Transverse colon (tissue), 4 donors: Measurements from ENCODE around the gene ARF1. TPM values are rescaled to one million over a fixed set of nuclear protein-coding genes. Genes with fewer than 3 reads are reported as not detected.

Experiments used
- DNase-seq: peaks from one replicate; pipeline ENCODE4 v3.0.0-alpha.2; 2019
- H3K27ac ChIP-seq, 4 donors: fragments of 200-600 bp; sonication (generic); 2 replicates each; pipeline ENCODE4 v1.5.1; 2016 to 2018; ENCODE audit warnings: inconsistent platforms in 4 of 4
- H3K27me3 ChIP-seq: fragments of 200-600 bp; sonication (generic); 2 replicates; pipeline ENCODE4 v1.5.1; 2017; ENCODE audit warnings: inconsistent platforms
- H3K36me3 ChIP-seq, 4 donors: fragments of 200-600 bp; sonication (generic); 2 replicates each; pipeline ENCODE4 v1.5.1; 2017 to 2019; ENCODE audit warnings: inconsistent platforms in 4 of 4
- H3K4me1 ChIP-seq, 4 donors: fragments of 200-600 bp; sonication (generic); 2 replicates each; pipeline ENCODE4 v1.5.1; 2017 to 2020; ENCODE audit warnings: inconsistent platforms in 4 of 4
- H3K4me3 ChIP-seq, 4 donors: fragments of 200-600 bp; sonication (generic); 1 replicate in 1 of 4; 2 replicates in 3 of 4; pipeline versions ENCODE4 v1.5.1 to v1.6.1; 2017 to 2019; ENCODE audit warnings: inconsistent platforms in 4 of 4
- H3K9me3 ChIP-seq, 2 donors: fragments of 200-600 bp; sonication (generic); 2 replicates each; pipeline ENCODE4 v1.5.1; 2017 to 2019; ENCODE audit warnings: inconsistent platforms in 2 of 2
- EP300 ChIP-seq: sonication (generic); formaldehyde crosslinking; IDR thresholded peaks from one replicate; pipeline ENCODE4 v1.6.1; 2017; ENCODE audit warnings: antibody characterized with exemption, low read depth
- POLR2A ChIP-seq: fragments of 450-650 bp; IDR thresholded peaks from one replicate; pipeline ENCODE4 v1.6.1; 2016; ENCODE audit warnings: antibody characterized with exemption, mild to moderate bottlenecking, moderate library complexity
- POLR2AphosphoS5 ChIP-seq, 3 donors: sonication (generic); formaldehyde crosslinking; IDR thresholded peaks; one replicate each; pipeline ENCODE4 v1.6.1; 2016; ENCODE audit warnings: antibody characterized with exemption in 3 of 3
- WGBS, 2 donors: methylation state at CpG; one replicate each; pipeline ENCODE4 v1.1.5; 2018; ENCODE audit warnings: low coverage in 1 of 2; 5-methylcytosine and 5-hydroxymethylcytosine counted together
- in situ Hi-C, 4 donors: fragments of 200-750 bp; cut with MboI; loops; one replicate each; pipeline versions ENCODE4 v1.15.0 to v1.15.1; 2017; ENCODE audit warnings: low sequenced_read_pairs in 3 of 4, low pct_ligation_motif_present in 1 of 4, low pct_unique_long_range_greater_than_20kb in 1 of 4
- intact Hi-C: fragments of 100-400 bp; cut with DNase I; formaldehyde crosslinking; loops from one replicate; pipeline ENCODE4 v1.15.1; 2023; ENCODE audit warnings: low total_unique reads
- total RNA-seq, 4 donors: library from RNA; depleted of rRNA; stranded (reverse); fragments of >200 nt; gene quantifications; one replicate each; pipeline ENCODE4 v1.1.0, GENCODE V29; 2016
- TF ChIP-seq, protein P1 (sequence below), 5 experiments: fragments of 200-600 bp in 3 of 5; fragments of 450-650 bp in 2 of 5; sonication (generic) in 3 of 5; IDR thresholded peaks; 1 replicate in 2 of 5; 2 replicates in 3 of 5; pipeline ENCODE4 v1.5.1; 2016 to 2017; ENCODE audit warnings: antibody characterized with exemption in 5 of 5, inconsistent platforms in 3 of 5, mild to moderate bottlenecking in 2 of 5, moderate library complexity in 1 of 5

Gene ARF1
- total RNA-seq, 4 donors from 2014 or later = 303 to 452 (median 375) TPM

DNA sequence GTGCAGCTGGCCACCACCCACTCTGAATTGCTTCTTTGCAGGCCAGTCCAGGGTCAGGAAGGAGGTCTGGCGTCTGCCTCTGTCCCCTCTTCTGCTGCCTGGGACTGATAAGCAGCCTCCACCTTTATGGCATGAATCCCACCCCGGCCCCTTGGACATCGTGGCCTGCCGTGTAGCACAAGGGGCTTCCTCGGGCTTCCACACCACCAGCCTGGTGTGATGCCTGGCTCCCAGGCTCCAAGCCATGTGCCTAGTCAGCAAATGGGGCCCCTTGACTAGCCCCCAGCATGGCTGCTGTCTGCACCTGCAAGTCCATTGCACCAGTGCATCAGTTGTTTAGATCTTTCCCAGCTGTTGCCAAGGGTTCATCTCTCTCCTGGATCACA, 9.9 kb upstream of the ARF1 start:
- Histone ChIP-seq H3K27me3 (peaks cover 11% of the 10 kb centered on the region), H3K4me1 (no peaks in the 10 kb centered on the region), H3K27ac (no peak overlapping the region), H3K36me3 (no peaks in the 10 kb centered on the region), H3K9me3 (no peaks in the 10 kb centered on the region), H3K4me3 (no peak overlapping the region)
- no peak for DNase-seq
- 47% methylated on average over 5 of the region's 5 CpGs; no CpG with 5 or more reads in 1 of the 2 donors for WGBS, 2 donors
- TF ChIP-seq POLR2AphosphoS5 (IDR thresholded peaks at IDR 0.05) (no peak), EP300 (no peak), POLR2A (no peak)
- TF ChIP-seq, protein P1, sequence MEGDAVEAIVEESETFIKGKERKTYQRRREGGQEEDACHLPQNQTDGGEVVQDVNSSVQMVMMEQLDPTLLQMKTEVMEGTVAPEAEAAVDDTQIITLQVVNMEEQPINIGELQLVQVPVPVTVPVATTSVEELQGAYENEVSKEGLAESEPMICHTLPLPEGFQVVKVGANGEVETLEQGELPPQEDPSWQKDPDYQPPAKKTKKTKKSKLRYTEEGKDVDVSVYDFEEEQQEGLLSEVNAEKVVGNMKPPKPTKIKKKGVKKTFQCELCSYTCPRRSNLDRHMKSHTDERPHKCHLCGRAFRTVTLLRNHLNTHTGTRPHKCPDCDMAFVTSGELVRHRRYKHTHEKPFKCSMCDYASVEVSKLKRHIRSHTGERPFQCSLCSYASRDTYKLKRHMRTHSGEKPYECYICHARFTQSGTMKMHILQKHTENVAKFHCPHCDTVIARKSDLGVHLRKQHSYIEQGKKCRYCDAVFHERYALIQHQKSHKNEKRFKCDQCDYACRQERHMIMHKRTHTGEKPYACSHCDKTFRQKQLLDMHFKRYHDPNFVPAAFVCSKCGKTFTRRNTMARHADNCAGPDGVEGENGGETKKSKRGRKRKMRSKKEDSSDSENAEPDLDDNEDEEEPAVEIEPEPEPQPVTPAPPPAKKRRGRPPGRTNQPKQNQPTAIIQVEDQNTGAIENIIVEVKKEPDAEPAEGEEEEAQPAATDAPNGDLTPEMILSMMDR (IDR thresholded peaks at IDR 0.05) = no peak
- in situ Hi-C loops = no loop called here
- intact Hi-C loops = loop anchor here (10.0 kb wide), 1 partner anchor 588 kb away; no protein-coding TSS in a partner anchor

DNA sequence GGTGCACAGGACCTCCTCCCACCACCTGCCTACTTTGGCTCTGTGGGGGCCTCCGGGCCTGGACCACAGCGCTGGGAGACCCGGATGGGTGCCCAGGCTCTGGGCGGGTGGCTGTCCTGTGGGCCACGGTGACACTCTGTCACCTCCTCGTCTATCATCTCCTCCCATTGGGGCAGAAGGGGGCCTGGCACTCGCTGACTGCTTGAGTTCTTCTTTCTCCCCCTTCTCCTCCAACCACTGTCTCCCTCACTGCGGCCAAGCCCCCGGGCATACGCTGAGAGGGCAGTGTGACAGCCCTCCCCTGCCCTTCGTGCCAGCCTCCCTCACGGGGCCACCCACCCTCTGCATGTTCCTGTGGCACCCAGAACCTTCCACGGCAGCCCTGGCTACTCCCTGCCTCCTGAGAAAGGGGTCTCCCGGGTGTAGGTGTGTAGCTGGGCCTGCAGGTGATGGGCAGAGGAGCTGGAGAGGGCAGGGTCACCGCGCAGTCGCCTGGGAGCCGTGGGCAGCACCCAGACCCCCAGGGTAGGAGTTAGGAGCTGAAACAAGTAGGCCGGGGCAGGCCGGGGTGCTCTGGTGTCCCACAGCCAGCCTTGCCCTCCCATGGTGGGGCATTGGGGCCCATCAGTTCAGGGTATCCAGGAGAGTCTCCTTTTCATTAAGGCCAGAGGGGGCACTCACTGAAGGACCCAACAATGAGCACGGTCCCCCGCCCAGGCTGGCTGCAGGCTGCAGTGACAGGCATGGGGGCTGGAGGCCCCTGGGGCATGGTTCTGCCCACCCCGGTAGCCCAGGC, 9.2 kb upstream of the ARF1 start:
- Histone ChIP-seq H3K4me1 (no peaks in the 10 kb centered on the region), H3K9me3 (no peaks in the 10 kb centered on the region), H3K36me3 (no peaks in the 10 kb centered on the region), H3K4me3 (no peak overlapping the region), H3K27ac (no peak overlapping the region), H3K27me3 (peaks cover 11% of the 10 kb centered on the region)
- intact Hi-C loops (loop anchor here (10.0 kb wide), 1 partner anchor 588 kb away; no protein-coding TSS in a partner anchor), in situ Hi-C loops (no loop called here)
- WGBS, 2 donors = 51% methylated on average over 20 of the region's 23 CpGs; no CpG with 5 or more reads in 1 of the 2 donors
- no peak for DNase-seq
- TF ChIP-seq, protein P1 (IDR thresholded peaks at IDR 0.05) = no peak
- TF ChIP-seq POLR2A (no peak), POLR2AphosphoS5 (IDR thresholded peaks at IDR 0.05) (no peak), EP300 (no peak)

DNA sequence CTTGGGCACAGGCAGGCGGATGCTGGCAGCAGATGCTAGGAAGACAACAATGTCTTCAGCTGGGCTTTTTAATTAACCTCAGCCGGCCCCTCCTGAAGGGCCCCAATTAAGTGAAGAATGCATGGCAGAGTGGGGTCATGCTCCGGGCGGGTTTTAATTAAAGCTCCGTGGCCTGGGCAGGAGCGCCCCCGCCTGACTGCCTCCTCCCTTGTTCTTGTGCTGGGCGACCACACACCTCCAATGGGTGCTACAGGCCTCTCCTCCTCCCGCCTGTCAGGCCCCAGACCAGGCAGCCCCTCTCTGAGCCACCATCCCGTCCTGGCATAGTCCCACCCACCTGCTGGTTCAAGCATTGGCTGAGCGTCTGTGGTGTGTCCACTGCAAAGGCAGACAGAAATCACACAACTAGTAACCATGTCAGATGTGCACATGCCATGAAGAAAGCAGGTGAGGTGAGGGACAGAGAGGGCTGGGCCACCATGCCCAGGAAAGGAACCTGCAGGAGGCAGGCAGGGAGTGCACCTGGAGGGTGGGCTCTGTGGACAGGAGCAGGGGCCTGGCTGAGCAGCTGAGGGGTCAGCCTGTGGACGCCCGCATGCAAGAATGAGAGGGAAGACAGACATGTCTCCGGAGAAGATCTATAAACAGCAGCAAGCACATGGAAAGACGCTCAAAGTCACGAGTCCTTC, 8.5 kb upstream of the ARF1 start:
- Histone ChIP-seq H3K27me3 (peaks cover 11% of the 10 kb centered on the region), H3K27ac (no peak overlapping the region), H3K36me3 (no peaks in the 10 kb centered on the region), H3K9me3 (no peaks in the 10 kb centered on the region), H3K4me1 (no peaks in the 10 kb centered on the region), H3K4me3 (no peak overlapping the region)
- 36 to 55% methylated on average over 5 to 13 of the region's 16 CpGs for WGBS, 2 donors
- TF ChIP-seq, protein P1 (IDR thresholded peaks at IDR 0.05) = peak in 1 of 5 experiments; percentile 16
- TF ChIP-seq EP300 (no peak), POLR2A (no peak)
- in situ Hi-C loops = no loop called here
- intact Hi-C loops = loop anchor here (10.0 kb wide), 1 partner anchor 589 kb away; no protein-coding TSS in a partner anchor
- no peak for DNase-seq

DNA sequence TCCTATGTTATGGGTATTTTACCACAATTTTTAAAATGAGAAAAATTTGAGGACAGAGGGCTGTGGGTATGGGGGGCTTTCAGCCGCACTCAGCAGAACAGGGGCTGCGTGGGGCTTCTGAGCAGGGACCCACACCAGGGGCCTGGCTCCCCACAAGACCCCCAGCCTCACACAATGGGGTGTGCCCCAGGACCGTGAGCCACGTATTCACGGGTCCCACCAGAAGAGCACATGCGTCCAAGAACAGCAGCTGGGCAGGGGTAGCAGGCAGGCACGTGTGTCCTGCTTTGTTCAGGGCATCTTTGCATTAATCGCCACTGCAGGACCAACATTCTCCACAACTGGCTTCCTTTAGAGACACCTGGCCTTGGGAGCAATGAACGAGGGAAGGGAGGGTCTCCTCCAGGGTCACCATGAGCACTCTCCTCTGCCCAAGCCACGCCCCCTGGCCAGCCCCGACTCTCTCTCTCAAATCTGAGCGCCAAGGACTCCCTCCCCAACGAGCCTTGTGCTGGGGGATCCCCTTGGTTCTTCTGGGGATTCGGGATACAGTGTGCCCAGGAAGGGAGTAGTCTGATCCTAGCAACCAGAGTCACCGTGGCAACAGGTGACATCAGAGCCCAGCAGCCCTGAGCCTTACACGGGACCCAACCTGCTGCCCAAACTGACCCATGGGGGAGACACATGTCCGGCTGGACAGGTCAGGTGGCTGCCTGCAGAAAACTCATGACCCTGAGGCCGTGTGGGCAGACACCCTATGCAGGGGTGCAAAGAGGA, 7.4 kb upstream of the ARF1 start:
- 33% methylated on average over 16 of the region's 18 CpGs; no CpG with 5 or more reads in 1 of the 2 donors for WGBS, 2 donors
- Histone ChIP-seq H3K27ac (no peak overlapping the region), H3K27me3 (peaks cover 11% of the 10 kb centered on the region), H3K9me3 (no peaks in the 10 kb centered on the region), H3K36me3 (no peaks in the 10 kb centered on the region), H3K4me1 (no peaks in the 10 kb centered on the region), H3K4me3 (no peak overlapping the region)
- intact Hi-C loops (loop anchor here (10.0 kb wide), 1 partner anchor 590 kb away; no protein-coding TSS in a partner anchor), in situ Hi-C loops (no loop called here)
- TF ChIP-seq POLR2AphosphoS5 (IDR thresholded peaks at IDR 0.05) = no peak
- DNase-seq = peak; percentile 12
